ENCODE data around the gene KCNB1.

Gene KCNB1

GRCh38 chr20:49360242-49360968 lies 122.1 kb downstream of the KCNB1 start:
- Histone ChIP-seq H3K18ac (ENCODE audit: low read depth in 1 of 2, low read length in 2 of 2) (no peak overlapping the region), H3K4me1 (ENCODE audit: control insufficient read depth, insufficient read depth, low read depth, low read length) (no peaks in the 10 kb centered on the region), H3K27me3 (ENCODE audit: control insufficient read depth in 1 of 2, insufficient read depth in 1 of 2, low read length in 2 of 2) (peaks cover 40 to 71% of the 10 kb centered on the region in 2 experiments), H2BK120ac (ENCODE audit: low read depth, low read length) (no peak overlapping the region), H3K79me1 (replicated peaks; ENCODE audit: low read length, poor library complexity, severe bottlenecking) (no peaks in the 10 kb centered on the region), H3K9ac (ENCODE audit: low read length) (no peak overlapping the region), H4K91ac (ENCODE audit: low read length) (no peak overlapping the region), H3K4ac (ENCODE audit: low read depth in 1 of 2, low read length in 2 of 2) (no peak overlapping the region), H2BK15ac (ENCODE audit: low read depth, poor library complexity, severe bottlenecking) (no peak overlapping the region), H2AK5ac (ENCODE audit: low read length, severe bottlenecking) (no peak overlapping the region), H3K27ac (ENCODE audit: low read length, poor library complexity, severe bottlenecking) (no peak overlapping the region), H3K4me3 (ENCODE audit: insufficient read depth in 1 of 2, low read depth in 1 of 2, low read length in 2 of 2) (no peak overlapping the region), H4K8ac (ENCODE audit: low read length) (no peak overlapping the region), H3K9me3 (ENCODE audit: control insufficient read depth, low read length) (no peaks in the 10 kb centered on the region), H3K14ac (ENCODE audit: low read length in 2 of 2) (no peak overlapping the region), H3K36me3 (ENCODE audit: control insufficient read depth in 1 of 2, insufficient read depth in 2 of 2, low read depth in 1 of 2, low read length in 2 of 2) (no peaks in the 10 kb centered on the region), H3K23ac (ENCODE audit: low read length in 2 of 2) (no peak overlapping the region), H2AFZ (ENCODE audit: low read depth, low read length) (no peak overlapping the region), H2BK12ac (ENCODE audit: low read length in 2 of 2) (no peak overlapping the region), H2BK5ac (ENCODE audit: low read depth, low read length, poor library complexity, severe bottlenecking) (no peak overlapping the region), H3K4me2 (ENCODE audit: low read length, poor library complexity, severe bottlenecking) (no peak overlapping the region)
- no peak for DNase-seq
- WGBS, result 69% methylated on average over 4 of the region's 6 CpGs

GRCh38 chr20:49356676-49357075 lies 125.8 kb downstream of the KCNB1 start:
- no peaks in the 10 kb centered on the region for H3K79me1 ChIP-seq (replicated peaks; ENCODE audit: low read length, poor library complexity, severe bottlenecking)
- H3K4me3 ChIP-seq (ENCODE audit: insufficient read depth in 1 of 2, low read depth in 1 of 2, low read length in 2 of 2), result no peak overlapping the region
- no peak overlapping the region for H3K14ac ChIP-seq (ENCODE audit: low read length in 2 of 2)
- H3K18ac ChIP-seq (ENCODE audit: low read depth in 1 of 2, low read length in 2 of 2), result no peak overlapping the region
- H2BK120ac ChIP-seq (ENCODE audit: low read depth, low read length), result no peak overlapping the region
- H3K9me3 ChIP-seq (ENCODE audit: control insufficient read depth, low read length), result no peaks in the 10 kb centered on the region
- H2AFZ ChIP-seq (ENCODE audit: low read depth, low read length), result no peak overlapping the region
- H3K27ac ChIP-seq (ENCODE audit: low read length, poor library complexity, severe bottlenecking), result no peak overlapping the region
- H4K8ac ChIP-seq (ENCODE audit: low read length), result no peak overlapping the region
- H3K36me3 ChIP-seq (ENCODE audit: control insufficient read depth in 1 of 2, insufficient read depth in 2 of 2, low read depth in 1 of 2, low read length in 2 of 2), result no peaks in the 10 kb centered on the region
- H3K23ac ChIP-seq (ENCODE audit: low read length in 2 of 2), result no peak overlapping the region
- H3K4ac ChIP-seq (ENCODE audit: low read depth in 1 of 2, low read length in 2 of 2), result no peak overlapping the region
- no peak overlapping the region for H4K91ac ChIP-seq (ENCODE audit: low read length)
- peaks cover 24 to 58% of the 10 kb centered on the region in 2 experiments for H3K27me3 ChIP-seq (ENCODE audit: control insufficient read depth in 1 of 2, insufficient read depth in 1 of 2, low read length in 2 of 2)
- H3K4me1 ChIP-seq (ENCODE audit: control insufficient read depth, insufficient read depth, low read depth, low read length), result no peaks in the 10 kb centered on the region
- no peak for DNase-seq
- H2BK15ac ChIP-seq (ENCODE audit: low read depth, poor library complexity, severe bottlenecking), result no peak overlapping the region
- no peak overlapping the region for H2AK5ac ChIP-seq (ENCODE audit: low read length, severe bottlenecking)
- WGBS, result 74% methylated on average over 2 of the region's 3 CpGs
- H3K4me2 ChIP-seq (ENCODE audit: low read length, poor library complexity, severe bottlenecking), result no peak overlapping the region
- H3K9ac ChIP-seq (ENCODE audit: low read length), result no peak overlapping the region
- H2BK5ac ChIP-seq (ENCODE audit: low read depth, low read length, poor library complexity, severe bottlenecking), result no peak overlapping the region
- H2BK12ac ChIP-seq (ENCODE audit: low read length in 2 of 2), result no peak overlapping the region

GRCh38 chr20:49354673-49355072 lies 127.8 kb downstream of the KCNB1 start:
- DNase-seq, result no peak
- Histone ChIP-seq H3K36me3 (ENCODE audit: control insufficient read depth in 1 of 2, insufficient read depth in 2 of 2, low read depth in 1 of 2, low read length in 2 of 2) (no peaks in the 10 kb centered on the region), H2AK5ac (ENCODE audit: low read length, severe bottlenecking) (no peak overlapping the region), H3K9me3 (ENCODE audit: control insufficient read depth, low read length) (no peaks in the 10 kb centered on the region), H3K4me1 (ENCODE audit: control insufficient read depth, insufficient read depth, low read depth, low read length) (no peaks in the 10 kb centered on the region), H2AFZ (ENCODE audit: low read depth, low read length) (no peak overlapping the region), H3K79me1 (replicated peaks; ENCODE audit: low read length, poor library complexity, severe bottlenecking) (no peaks in the 10 kb centered on the region), H2BK5ac (ENCODE audit: low read depth, low read length, poor library complexity, severe bottlenecking) (no peak overlapping the region), H3K14ac (ENCODE audit: low read length in 2 of 2) (no peak overlapping the region), H4K91ac (ENCODE audit: low read length) (no peak overlapping the region), H2BK120ac (ENCODE audit: low read depth, low read length) (no peak overlapping the region), H3K23ac (ENCODE audit: low read length in 2 of 2) (no peak overlapping the region), H3K4me2 (ENCODE audit: low read length, poor library complexity, severe bottlenecking) (no peak overlapping the region), H3K4ac (ENCODE audit: low read depth in 1 of 2, low read length in 2 of 2) (no peak overlapping the region), H2BK15ac (ENCODE audit: low read depth, poor library complexity, severe bottlenecking) (no peak overlapping the region), H3K4me3 (ENCODE audit: insufficient read depth in 1 of 2, low read depth in 1 of 2, low read length in 2 of 2) (no peak overlapping the region), H3K27me3 (ENCODE audit: control insufficient read depth in 1 of 2, insufficient read depth in 1 of 2, low read length in 2 of 2) (peaks cover 18 to 64% of the 10 kb centered on the region in 2 experiments), H4K8ac (ENCODE audit: low read length) (no peak overlapping the region), H2BK12ac (ENCODE audit: low read length in 2 of 2) (no peak overlapping the region), H3K27ac (ENCODE audit: low read length, poor library complexity, severe bottlenecking) (no peak overlapping the region), H3K9ac (ENCODE audit: low read length) (no peak overlapping the region), H3K18ac (ENCODE audit: low read depth in 1 of 2, low read length in 2 of 2) (no peak overlapping the region)
- WGBS, result 83% methylated on average over 2 of the region's 4 CpGs

GRCh38 chr20:49353348-49353747 lies 129.1 kb downstream of the KCNB1 start:
- H2AFZ ChIP-seq (ENCODE audit: low read depth, low read length), result no peak overlapping the region
- H3K4ac ChIP-seq (ENCODE audit: low read depth in 1 of 2, low read length in 2 of 2), result no peak overlapping the region
- 80% methylated on average over 4 of the region's 4 CpGs for WGBS
- H3K27me3 ChIP-seq (ENCODE audit: control insufficient read depth in 1 of 2, insufficient read depth in 1 of 2, low read length in 2 of 2), result peaks cover 15 to 61% of the 10 kb centered on the region in 2 experiments
- H4K8ac ChIP-seq (ENCODE audit: low read length), result no peak overlapping the region
- H3K23ac ChIP-seq (ENCODE audit: low read length in 2 of 2), result no peak overlapping the region
- no peak overlapping the region for H2AK5ac ChIP-seq (ENCODE audit: low read length, severe bottlenecking)
- H3K9me3 ChIP-seq (ENCODE audit: control insufficient read depth, low read length), result no peaks in the 10 kb centered on the region
- no peak overlapping the region for H2BK120ac ChIP-seq (ENCODE audit: low read depth, low read length)
- H2BK12ac ChIP-seq (ENCODE audit: low read length in 2 of 2), result no peak overlapping the region
- no peak overlapping the region for H3K4me2 ChIP-seq (ENCODE audit: low read length, poor library complexity, severe bottlenecking)
- no peak overlapping the region for H2BK15ac ChIP-seq (ENCODE audit: low read depth, poor library complexity, severe bottlenecking)
- no peaks in the 10 kb centered on the region for H3K79me1 ChIP-seq (replicated peaks; ENCODE audit: low read length, poor library complexity, severe bottlenecking)
- H3K36me3 ChIP-seq (ENCODE audit: control insufficient read depth in 1 of 2, insufficient read depth in 2 of 2, low read depth in 1 of 2, low read length in 2 of 2), result no peaks in the 10 kb centered on the region
- no peak overlapping the region for H3K27ac ChIP-seq (ENCODE audit: low read length, poor library complexity, severe bottlenecking)
- DNase-seq, result no peak
- no peak overlapping the region for H3K14ac ChIP-seq (ENCODE audit: low read length in 2 of 2)
- H3K4me1 ChIP-seq (ENCODE audit: control insufficient read depth, insufficient read depth, low read depth, low read length), result no peaks in the 10 kb centered on the region
- no peak overlapping the region for H3K9ac ChIP-seq (ENCODE audit: low read length)
- H2BK5ac ChIP-seq (ENCODE audit: low read depth, low read length, poor library complexity, severe bottlenecking), result no peak overlapping the region
- H3K18ac ChIP-seq (ENCODE audit: low read depth in 1 of 2, low read length in 2 of 2), result no peak overlapping the region
- no peak overlapping the region for H4K91ac ChIP-seq (ENCODE audit: low read length)
- no peak overlapping the region for H3K4me3 ChIP-seq (ENCODE audit: insufficient read depth in 1 of 2, low read depth in 1 of 2, low read length in 2 of 2)
